ENCODE measurements around the gene SNED1. TPM values are rescaled to one million over a fixed set of nuclear protein-coding genes. Genes with fewer than 3 reads are reported as not detected.

The SNED1 gene
- total and polyA plus RNA-seq, 2 experiments from 2014 or later: 1.5 to 2.8 TPM

DNA sequence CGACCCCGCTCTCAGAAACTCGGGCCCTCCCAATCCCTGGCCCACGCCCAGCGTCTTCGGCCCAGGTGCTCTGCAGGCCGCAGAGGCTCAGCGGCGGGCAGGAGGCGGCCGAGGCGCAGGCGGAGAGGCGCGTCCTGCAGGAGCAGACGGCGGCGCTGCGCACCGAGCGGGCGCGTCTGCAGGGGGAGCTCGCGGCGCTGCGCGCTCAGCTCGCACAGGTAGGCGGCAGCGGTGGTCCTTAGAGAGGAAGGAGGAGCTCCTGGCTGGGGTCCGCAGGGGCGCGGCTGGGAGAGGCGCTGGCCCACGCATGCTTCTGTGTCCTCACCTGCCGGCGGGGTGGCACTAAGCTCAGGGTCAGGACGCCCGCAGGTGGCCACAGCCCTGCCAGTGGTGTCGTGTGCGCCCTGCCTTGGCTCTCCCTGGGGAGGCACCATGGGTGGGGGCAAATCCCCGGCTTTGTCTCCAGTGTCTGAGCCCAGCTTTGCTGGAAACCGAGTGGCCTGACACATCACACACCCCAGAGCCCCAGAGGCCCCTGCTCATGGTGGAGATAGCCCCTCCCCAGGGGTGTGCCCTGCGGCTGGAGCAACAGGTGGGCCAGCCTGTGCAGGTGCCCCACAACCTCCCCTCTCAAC, 14.9 kb upstream of the SNED1 start:
- Histone ChIP-seq H3K27me3 (ENCODE audit: insufficient read depth) (no peaks in the 10 kb centered on the region), H3K79me2 (replicated peaks; ENCODE audit: insufficient read depth) (no peaks in the 10 kb centered on the region), H3F3A (replicated peaks; ENCODE audit: low read depth) (no peaks in the 10 kb centered on the region), H4K20me1 (replicated peaks; ENCODE audit: insufficient read depth) (no peaks in the 10 kb centered on the region), H3K4me2 (peak overlapping the region; percentile 67; the same call in 1 of the 2 replicates), H3K27ac (ENCODE audit: low read depth) (no peak overlapping the region), H3K4me1 (ENCODE audit: insufficient read depth) (no peaks in the 10 kb centered on the region; the same call in 1 of the 2 replicates), H2AFZ (peak overlapping the region; percentile 81), H3K36me3 (ENCODE audit: insufficient read depth) (no peaks in the 10 kb centered on the region), H3K4me3 (peak overlapping the region; percentile 37; the same call in 1 of the 2 replicates), H3K9me2 (ENCODE audit: insufficient read depth) (no peaks in the 10 kb centered on the region)
- peaks cover 7% of the 10 kb centered on the region for H3K27me3 Mint-ChIP-seq (ENCODE audit: insufficient read depth, low read depth, poor library complexity)
- H3K4me1 Mint-ChIP-seq: no peaks in the 10 kb centered on the region
- H3K4me3 Mint-ChIP-seq: no peak overlapping the region
- DNase-seq (ENCODE audit: low spot score): peak; percentile 92
- no peak overlapping the region for H3K27ac Mint-ChIP-seq
- ATAC-seq: peak; percentile 98
- TF ChIP-seq STAT1 (IDR thresholded peaks at IDR 0.05; ENCODE audit: unreplicated experiment): no peak
- TF ChIP-seq, protein P1, sequence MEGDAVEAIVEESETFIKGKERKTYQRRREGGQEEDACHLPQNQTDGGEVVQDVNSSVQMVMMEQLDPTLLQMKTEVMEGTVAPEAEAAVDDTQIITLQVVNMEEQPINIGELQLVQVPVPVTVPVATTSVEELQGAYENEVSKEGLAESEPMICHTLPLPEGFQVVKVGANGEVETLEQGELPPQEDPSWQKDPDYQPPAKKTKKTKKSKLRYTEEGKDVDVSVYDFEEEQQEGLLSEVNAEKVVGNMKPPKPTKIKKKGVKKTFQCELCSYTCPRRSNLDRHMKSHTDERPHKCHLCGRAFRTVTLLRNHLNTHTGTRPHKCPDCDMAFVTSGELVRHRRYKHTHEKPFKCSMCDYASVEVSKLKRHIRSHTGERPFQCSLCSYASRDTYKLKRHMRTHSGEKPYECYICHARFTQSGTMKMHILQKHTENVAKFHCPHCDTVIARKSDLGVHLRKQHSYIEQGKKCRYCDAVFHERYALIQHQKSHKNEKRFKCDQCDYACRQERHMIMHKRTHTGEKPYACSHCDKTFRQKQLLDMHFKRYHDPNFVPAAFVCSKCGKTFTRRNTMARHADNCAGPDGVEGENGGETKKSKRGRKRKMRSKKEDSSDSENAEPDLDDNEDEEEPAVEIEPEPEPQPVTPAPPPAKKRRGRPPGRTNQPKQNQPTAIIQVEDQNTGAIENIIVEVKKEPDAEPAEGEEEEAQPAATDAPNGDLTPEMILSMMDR (conservative IDR thresholded peaks at IDR 0.05; ENCODE audit: low read depth in 2 of 2): peak; percentile 60 to 87
- H3K36me3 Mint-ChIP-seq (ENCODE audit: low read depth): no peaks in the 10 kb centered on the region
- H3K9me3 Mint-ChIP-seq: no peaks in the 10 kb centered on the region; the same call in 1 of the 3 replicates

DNA sequence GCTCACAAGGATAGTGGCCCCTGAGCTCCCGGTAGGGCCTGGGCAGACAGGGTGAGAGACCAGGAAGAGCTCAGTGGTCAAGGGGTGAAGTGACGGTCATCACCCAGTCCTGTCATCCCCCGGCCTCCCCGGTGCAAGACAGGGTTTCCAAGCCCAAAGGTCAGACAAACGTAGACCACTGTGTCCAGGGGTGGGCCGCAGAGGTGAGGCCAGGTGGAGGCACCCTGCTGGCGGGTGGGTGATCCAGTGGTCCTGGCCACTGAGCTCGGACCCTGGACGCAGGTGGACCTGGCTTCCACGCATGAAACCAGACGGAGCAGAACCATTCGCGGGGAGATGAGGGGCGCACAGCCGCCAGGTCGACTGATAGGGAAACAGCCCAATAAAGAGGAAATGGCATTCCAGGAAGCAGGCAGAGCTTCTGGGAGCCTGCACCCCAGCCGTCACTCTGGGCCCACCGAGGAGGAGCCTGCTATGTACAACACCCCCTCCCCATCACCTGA, 14.4 kb upstream of the SNED1 start:
- Histone ChIP-seq H4K20me1 (replicated peaks; ENCODE audit: insufficient read depth) (no peaks in the 10 kb centered on the region), H3K4me2 (peak overlapping the region; percentile 67; the same call in 1 of the 2 replicates), H3K79me2 (replicated peaks; ENCODE audit: insufficient read depth) (no peaks in the 10 kb centered on the region), H3K4me1 (ENCODE audit: insufficient read depth) (no peaks in the 10 kb centered on the region; the same call in 1 of the 2 replicates), H3K36me3 (ENCODE audit: insufficient read depth) (no peaks in the 10 kb centered on the region), H3K4me3 (no peak overlapping the region), H3K27ac (ENCODE audit: low read depth) (no peak overlapping the region), H2AFZ (peak overlapping the region; percentile 81; the same call in 1 of the 2 replicates), H3F3A (replicated peaks; ENCODE audit: low read depth) (no peaks in the 10 kb centered on the region), H3K9me2 (ENCODE audit: insufficient read depth) (no peaks in the 10 kb centered on the region), H3K27me3 (ENCODE audit: insufficient read depth) (no peaks in the 10 kb centered on the region)
- ATAC-seq (peak; percentile 8; the same call in 2 of the 3 replicates), DNase-seq (ENCODE audit: low spot score) (no peak)
- H3K9me3 Mint-ChIP-seq: no peaks in the 10 kb centered on the region; the same call in 1 of the 3 replicates
- TF ChIP-seq STAT1 (IDR thresholded peaks at IDR 0.05; ENCODE audit: unreplicated experiment) (no peak), EZH2phosphoT487 (IDR thresholded peaks at IDR 0.05; ENCODE audit: unreplicated experiment) (no peak), ZNF331 (CRISPR knock-in tag; IDR thresholded peaks at IDR 0.05; ENCODE audit: low read depth) (no peak), NANOG (IDR thresholded peaks at IDR 0.05; ENCODE audit: borderline replicate concordance) (no peak), JUNB (IDR thresholded peaks at IDR 0.05; ENCODE audit: unreplicated experiment) (no peak)
- TF ChIP-seq, protein P2, sequence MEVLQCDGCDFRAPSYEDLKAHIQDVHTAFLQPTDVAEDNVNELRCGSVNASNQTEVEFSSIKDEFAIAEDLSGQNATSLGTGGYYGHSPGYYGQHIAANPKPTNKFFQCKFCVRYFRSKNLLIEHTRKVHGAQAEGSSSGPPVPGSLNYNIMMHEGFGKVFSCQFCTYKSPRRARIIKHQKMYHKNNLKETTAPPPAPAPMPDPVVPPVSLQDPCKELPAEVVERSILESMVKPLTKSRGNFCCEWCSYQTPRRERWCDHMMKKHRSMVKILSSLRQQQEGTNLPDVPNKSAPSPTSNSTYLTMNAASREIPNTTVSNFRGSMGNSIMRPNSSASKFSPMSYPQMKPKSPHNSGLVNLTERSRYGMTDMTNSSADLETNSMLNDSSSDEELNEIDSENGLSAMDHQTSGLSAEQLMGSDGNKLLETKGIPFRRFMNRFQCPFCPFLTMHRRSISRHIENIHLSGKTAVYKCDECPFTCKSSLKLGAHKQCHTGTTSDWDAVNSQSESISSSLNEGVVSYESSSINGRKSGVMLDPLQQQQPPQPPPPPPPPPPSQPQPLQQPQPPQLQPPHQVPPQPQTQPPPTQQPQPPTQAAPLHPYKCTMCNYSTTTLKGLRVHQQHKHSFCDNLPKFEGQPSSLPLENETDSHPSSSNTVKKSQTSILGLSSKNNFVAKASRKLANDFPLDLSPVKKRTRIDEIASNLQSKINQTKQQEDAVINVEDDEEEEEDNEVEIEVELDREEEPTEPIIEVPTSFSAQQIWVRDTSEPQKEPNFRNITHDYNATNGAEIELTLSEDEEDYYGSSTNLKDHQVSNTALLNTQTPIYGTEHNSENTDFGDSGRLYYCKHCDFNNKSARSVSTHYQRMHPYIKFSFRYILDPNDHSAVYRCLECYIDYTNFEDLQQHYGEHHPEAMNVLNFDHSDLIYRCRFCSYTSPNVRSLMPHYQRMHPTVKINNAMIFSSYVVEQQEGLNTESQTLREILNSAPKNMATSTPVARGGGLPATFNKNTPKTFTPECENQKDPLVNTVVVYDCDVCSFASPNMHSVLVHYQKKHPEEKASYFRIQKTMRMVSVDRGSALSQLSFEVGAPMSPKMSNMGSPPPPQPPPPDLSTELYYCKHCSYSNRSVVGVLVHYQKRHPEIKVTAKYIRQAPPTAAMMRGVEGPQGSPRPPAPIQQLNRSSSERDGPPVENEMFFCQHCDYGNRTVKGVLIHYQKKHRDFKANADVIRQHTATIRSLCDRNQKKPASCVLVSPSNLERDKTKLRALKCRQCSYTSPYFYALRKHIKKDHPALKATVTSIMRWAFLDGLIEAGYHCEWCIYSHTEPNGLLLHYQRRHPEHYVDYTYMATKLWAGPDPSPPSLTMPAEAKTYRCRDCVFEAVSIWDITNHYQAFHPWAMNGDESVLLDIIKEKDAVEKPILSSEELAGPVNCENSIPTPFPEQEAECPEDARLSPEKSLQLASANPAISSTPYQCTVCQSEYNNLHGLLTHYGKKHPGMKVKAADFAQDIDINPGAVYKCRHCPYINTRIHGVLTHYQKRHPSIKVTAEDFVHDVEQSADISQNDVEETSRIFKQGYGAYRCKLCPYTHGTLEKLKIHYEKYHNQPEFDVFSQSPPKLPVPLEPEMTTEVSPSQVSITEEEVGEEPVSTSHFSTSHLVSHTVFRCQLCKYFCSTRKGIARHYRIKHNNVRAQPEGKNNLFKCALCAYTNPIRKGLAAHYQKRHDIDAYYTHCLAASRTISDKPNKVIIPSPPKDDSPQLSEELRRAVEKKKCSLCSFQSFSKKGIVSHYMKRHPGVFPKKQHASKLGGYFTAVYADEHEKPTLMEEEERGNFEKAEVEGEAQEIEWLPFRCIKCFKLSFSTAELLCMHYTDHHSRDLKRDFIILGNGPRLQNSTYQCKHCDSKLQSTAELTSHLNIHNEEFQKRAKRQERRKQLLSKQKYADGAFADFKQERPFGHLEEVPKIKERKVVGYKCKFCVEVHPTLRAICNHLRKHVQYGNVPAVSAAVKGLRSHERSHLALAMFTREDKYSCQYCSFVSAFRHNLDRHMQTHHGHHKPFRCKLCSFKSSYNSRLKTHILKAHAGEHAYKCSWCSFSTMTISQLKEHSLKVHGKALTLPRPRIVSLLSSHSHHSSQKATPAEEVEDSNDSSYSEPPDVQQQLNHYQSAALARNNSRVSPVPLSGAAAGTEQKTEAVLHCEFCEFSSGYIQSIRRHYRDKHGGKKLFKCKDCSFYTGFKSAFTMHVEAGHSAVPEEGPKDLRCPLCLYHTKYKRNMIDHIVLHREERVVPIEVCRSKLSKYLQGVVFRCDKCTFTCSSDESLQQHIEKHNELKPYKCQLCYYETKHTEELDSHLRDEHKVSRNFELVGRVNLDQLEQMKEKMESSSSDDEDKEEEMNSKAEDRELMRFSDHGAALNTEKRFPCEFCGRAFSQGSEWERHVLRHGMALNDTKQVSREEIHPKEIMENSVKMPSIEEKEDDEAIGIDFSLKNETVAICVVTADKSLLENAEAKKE (CRISPR knock-in tag; IDR thresholded peaks at IDR 0.05): no peak
- H3K27ac Mint-ChIP-seq: no peak overlapping the region
- no peaks in the 10 kb centered on the region for H3K4me1 Mint-ChIP-seq
- no peaks in the 10 kb centered on the region for H3K36me3 Mint-ChIP-seq (ENCODE audit: low read depth)
- peaks cover 7% of the 10 kb centered on the region for H3K27me3 Mint-ChIP-seq (ENCODE audit: insufficient read depth, low read depth, poor library complexity)
- no peak overlapping the region for H3K4me3 Mint-ChIP-seq

All from GM23338 (cell line).